Kidney (tissue), 14 donors: Measurements from ENCODE around the gene RRM2. TPM values are rescaled to one million over a fixed set of nuclear protein-coding genes. Genes with fewer than 3 reads are reported as not detected.

Source experiments
- DNase-seq, 5 donors: peaks; one replicate each; pipeline ENCODE4 v3.0.0-alpha.2; 2013 to 2020
- FAIRE-seq: peaks from 2 replicates; lab custom pipeline; 2012; peaks lifted over from hg19 to GRCh38; lab: Jason Lieb, UNC
- H3K27ac ChIP-seq, 2 donors: one replicate each; pipeline ENCODE4 v1.7.0; 2013; ENCODE audit warnings: low read depth in 2 of 2, low read length in 2 of 2, inconsistent platforms in 1 of 2
- H3K27me3 ChIP-seq: one replicate; pipeline ENCODE4 v1.7.1; 2013; ENCODE audit warnings: low read length, inconsistent platforms; ENCODE audit not compliant: control insufficient read depth, insufficient read depth
- H3K36me3 ChIP-seq, 3 donors: one replicate each; pipeline versions ENCODE4 v1.7.0 to v1.7.1; 2013; ENCODE audit warnings: low read length in 3 of 3, control low read depth in 1 of 3, inconsistent platforms in 1 of 3; ENCODE audit not compliant: insufficient read depth in 3 of 3, control insufficient read depth in 2 of 3
- H3K4me1 ChIP-seq, 3 donors: one replicate each; pipeline versions ENCODE4 v1.7.0 to v1.7.1; 2013; ENCODE audit warnings: low read length in 3 of 3, inconsistent platforms in 1 of 3, low read depth in 1 of 3; ENCODE audit not compliant: control insufficient read depth in 2 of 3, insufficient read depth in 2 of 3
- H3K4me3 ChIP-seq, 3 donors: one replicate each; pipeline versions ENCODE4 v1.7.0 to v1.8.1; 2013; ENCODE audit warnings: low read length in 3 of 3, control low read depth in 1 of 3, inconsistent platforms in 1 of 3
- H3K9ac ChIP-seq, 3 donors: one replicate each; pipeline versions ENCODE4 v1.7.0 to v1.7.1; 2013; ENCODE audit warnings: low read length in 3 of 3, control low read depth in 1 of 3, inconsistent platforms in 1 of 3
- H3K9me3 ChIP-seq, 3 donors: one replicate each; pipeline versions ENCODE4 v1.7.0 to v1.7.1; 2013; ENCODE audit warnings: low read length in 3 of 3, control low read depth in 1 of 3, inconsistent platforms in 1 of 3; ENCODE audit not compliant: control insufficient read depth in 2 of 3, insufficient read depth in 1 of 3
- CTCF ChIP-seq: IDR thresholded peaks from 3 replicates; pipeline ENCODE4 v1.5.1; 2012; ENCODE audit warnings: mild to moderate bottlenecking, moderate library complexity, borderline replicate concordance; ENCODE audit not compliant: insufficient read depth; ENCODE audit errors: extremely low read depth
- intact Hi-C: fragments of 100-400 bp; cut with DNase I; formaldehyde crosslinking; loops from one replicate; pipeline ENCODE4 v1.11.1; 2022
- polyA plus RNA-seq: library from polyadenylated mRNA; stranded (reverse); fragments of 350-450 nt; fragmentation: Illumina TruSeq; extraction: RNeasy Lipid Tissue Mini Kit (QIAGEN cat#74804); gene quantifications from one replicate; pipeline ENCODE4 v1.2.3, GENCODE V29; 2014; ENCODE audit warnings: low read depth, low replicate concordance; ENCODE audit not compliant: insufficient read depth
- total RNA-seq: library from RNA; stranded (reverse); fragmentation: NEBNext Ultra II Directional; extraction: Animal tissue kit (Norgen Biotek cat#: 25700); gene quantifications from one replicate; pipeline ENCODE4 v1.2.1, GENCODE V29; 2021
- donor health status: control.
- donor health status: control.
- donor health status: control.
- donor health status: control.
- donor health status: control.
- donor health status: DM: yes; HTN: yes; CAD: no.
- donor health status: Normal renal cell carcinoma (clear cell type).

The RRM2 gene
- total and polyA plus RNA-seq, 2 donors from 2014 or later: 3.6 to 5.5 TPM

- intact Hi-C loops: loop anchor here (5.0 kb wide), 1 partner anchor 306 kb away; no protein-coding TSS in a partner anchor
- no peak for TF ChIP-seq CTCF
Measured at GRCh38 chr2:10125842-10126631, 3.5 kb downstream of the RRM2 start.

GRCh38 chr2:10126632-10127026 is 4.1 kb downstream of the RRM2 start:
- peaks cover 0 to 9% (median 3%) of the 10 kb centered on the region in 3 donors for H3K4me1 ChIP-seq
- intact Hi-C loops: loop anchor here (5.0 kb wide), 1 partner anchor 306 kb away; no protein-coding TSS in a partner anchor
- H3K9ac ChIP-seq: no peak overlapping the region
- DNase-seq (no peak), FAIRE-seq (no peak)
- H3K36me3 ChIP-seq: no peaks in the 10 kb centered on the region
- no peak for TF ChIP-seq CTCF
- H3K27ac ChIP-seq: no peak overlapping the region
- no peak overlapping the region for H3K4me3 ChIP-seq
- H3K9me3 ChIP-seq: no peaks in the 10 kb centered on the region
- no peaks in the 10 kb centered on the region for H3K27me3 ChIP-seq

More at GRCh38 chr2:10125842-10126631, 3.5 kb downstream of the RRM2 start:
- H3K27me3 ChIP-seq: no peaks in the 10 kb centered on the region
- FAIRE-seq (no peak), DNase-seq (no peak)
- no peak overlapping the region for H3K27ac ChIP-seq
- H3K4me3 ChIP-seq: no peak overlapping the region
- H3K36me3 ChIP-seq: no peaks in the 10 kb centered on the region
- no peak overlapping the region for H3K9ac ChIP-seq
- peaks cover 0 to 11% (median 3%) of the 10 kb centered on the region in 3 donors for H3K4me1 ChIP-seq
- no peaks in the 10 kb centered on the region for H3K9me3 ChIP-seq

- intact Hi-C loops: loop anchor here (5.0 kb wide), 1 partner anchor 304 kb away; no protein-coding TSS in a partner anchor
- Histone ChIP-seq H3K4me3 (no peak overlapping the region), H3K27ac (no peak overlapping the region), H3K9me3 (no peaks in the 10 kb centered on the region), H3K36me3 (no peaks in the 10 kb centered on the region), H3K9ac (no peak overlapping the region), H3K27me3 (no peaks in the 10 kb centered on the region), H3K4me1 (peaks cover 0 to 8% (median 3%) of the 10 kb centered on the region in 3 donors)
- FAIRE-seq (no peak), DNase-seq (no peak)
- TF ChIP-seq CTCF: no peak
Measured at GRCh38 chr2:10128420-10128819, 5.9 kb downstream of the RRM2 start.
